ENCODE results near the gene FLT1.

The FLT1 gene

DNA sequence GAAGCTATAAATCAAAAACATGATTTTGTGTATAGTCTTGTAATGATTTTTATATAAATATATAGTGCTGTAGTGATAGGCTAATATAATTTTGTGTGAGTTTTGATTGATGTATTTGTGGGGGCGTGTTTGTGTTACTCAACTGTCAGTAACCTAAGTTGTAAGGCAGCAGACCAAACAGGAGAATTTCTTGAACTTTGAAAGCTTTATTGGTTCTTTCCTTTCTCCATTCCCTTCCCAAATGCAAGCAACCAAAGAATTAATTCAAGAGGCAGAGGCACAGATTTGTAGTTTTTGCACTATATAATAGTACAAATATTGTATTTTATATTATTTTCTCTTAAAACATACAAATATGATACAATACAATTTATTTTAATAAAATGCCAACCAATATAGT lies 109.6 kb downstream of the FLT1 start:
- no peak for DNase-seq

DNA sequence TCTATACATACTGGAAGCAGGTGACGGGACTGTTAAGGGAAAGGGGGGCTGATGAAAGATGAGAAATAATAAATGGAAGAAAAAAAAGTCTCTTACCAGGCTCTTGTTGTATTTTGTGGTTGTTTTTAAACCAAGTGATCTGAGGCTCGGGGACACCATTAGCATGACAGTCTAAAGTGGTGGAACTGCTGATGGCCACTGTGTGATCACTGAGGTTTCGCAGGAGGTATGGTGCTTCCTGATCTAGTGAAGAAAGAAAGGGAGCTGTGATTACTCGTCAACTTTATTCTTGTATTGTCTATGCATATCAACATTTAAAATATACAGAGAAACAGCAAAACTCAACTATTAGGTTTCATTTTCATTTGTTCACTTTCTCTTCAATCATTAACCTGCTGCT lies 110.1 kb downstream of the FLT1 start:
- peak in 1 of 4 experiments; percentile 13 for DNase-seq

DNA sequence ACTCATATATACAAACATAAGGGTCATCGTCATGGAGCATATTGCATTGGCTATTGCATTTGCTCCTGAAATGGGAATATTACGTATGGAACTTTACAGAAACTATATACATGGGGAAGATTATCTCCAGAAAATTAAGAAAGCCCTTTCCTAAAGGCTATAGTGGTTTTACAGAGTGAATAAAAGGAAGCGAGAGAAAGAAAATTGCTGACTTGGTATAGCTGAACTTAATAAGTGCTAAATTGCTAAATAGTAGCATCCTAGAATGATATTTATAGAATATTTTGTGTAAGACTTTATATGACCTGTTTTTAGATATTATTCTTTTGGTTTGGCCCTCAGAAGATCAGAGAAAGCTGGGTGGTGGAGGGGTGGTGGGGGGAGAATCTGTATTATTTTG lies 114.6 kb downstream of the FLT1 start:
- DNase-seq = peak in 2 of 4 experiments; percentile 24 to 47

DNA sequence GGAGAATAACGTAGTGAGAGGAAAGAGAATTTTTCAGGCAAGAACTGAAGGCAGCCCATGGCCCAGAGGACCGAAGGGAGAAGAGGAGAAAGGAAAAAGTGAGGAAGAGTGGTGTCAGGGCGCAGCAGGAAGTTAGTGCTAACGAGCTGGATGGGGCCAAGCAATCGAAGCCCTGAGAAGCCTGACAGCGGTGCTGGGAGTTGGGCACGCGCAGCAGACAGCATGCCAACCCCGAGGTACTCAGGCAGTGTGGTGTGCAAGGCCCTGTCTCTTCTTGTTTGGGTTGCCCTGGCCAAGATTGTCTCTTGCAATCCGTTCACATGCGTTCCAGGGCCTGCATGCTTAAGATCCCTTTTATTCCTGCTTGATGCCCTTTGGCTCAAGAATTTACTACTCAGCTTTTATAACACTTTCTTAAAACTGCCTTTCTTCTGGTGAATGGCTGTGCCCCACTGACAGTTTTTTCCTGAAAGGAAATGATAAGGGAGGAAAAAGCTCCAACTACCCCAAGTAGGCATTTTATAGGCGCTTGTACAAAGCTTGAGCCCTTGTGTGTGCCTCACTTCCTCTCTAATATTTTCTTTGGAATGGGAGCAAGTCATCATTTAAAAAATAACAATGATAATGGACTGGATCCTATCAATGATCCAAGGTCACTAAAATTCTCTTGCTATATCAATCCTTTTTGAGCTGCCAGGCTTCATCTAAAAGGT lies 115.4 kb downstream of the FLT1 start:
- DNase-seq = no peak

DNA sequence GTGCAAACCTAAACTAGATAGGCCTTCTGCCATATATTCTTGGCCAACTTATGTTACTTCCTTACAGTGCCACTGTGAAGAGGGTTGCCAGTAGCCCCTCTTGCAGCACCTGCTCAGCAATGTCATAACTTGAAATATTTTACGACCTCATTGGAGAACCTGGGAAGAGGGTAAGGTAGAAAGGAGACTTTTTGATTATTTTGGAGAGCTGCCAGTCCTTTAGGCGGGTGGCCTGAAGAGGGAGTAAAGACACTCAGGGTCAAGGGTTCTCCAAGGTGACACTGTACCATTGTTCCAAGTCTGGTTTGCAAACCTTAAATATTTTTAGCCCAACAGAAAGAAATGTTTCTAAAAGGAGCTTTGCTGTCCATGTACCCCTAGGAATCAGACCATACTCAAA lies 118.3 kb downstream of the FLT1 start:
- DNase-seq = no peak

DNA sequence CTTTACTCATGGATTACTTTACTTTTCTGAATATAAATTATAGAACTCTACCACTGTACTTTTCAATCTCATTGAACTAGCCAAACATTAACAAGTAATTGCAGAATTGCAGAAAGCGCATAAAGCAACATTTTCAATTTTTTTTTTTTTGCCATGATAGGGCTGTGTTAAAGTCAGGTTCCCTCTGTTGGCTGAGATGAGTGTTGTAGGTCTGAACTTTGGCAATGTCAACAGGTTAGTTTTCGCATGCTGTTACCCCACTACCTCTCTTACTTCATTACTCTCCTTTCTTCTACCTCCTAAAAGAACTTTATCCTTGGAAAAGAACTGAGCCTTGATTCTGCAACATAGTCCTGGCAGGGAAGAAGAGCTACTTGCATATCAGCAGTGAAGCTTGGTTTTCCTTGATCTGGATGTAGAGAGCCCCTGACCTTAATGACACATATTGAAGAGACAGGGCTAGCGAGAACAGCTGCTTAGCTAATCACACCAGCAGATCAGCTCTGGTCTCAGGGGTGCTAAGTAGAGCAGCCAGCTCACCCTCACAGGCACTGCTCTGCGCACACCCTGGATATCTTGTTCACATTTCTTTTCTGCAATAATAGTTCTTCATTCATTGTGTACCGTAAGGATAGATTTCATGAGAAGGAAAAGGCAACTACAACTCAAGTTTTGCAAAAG lies 119.5 kb downstream of the FLT1 start:
- no peak for DNase-seq

DNA sequence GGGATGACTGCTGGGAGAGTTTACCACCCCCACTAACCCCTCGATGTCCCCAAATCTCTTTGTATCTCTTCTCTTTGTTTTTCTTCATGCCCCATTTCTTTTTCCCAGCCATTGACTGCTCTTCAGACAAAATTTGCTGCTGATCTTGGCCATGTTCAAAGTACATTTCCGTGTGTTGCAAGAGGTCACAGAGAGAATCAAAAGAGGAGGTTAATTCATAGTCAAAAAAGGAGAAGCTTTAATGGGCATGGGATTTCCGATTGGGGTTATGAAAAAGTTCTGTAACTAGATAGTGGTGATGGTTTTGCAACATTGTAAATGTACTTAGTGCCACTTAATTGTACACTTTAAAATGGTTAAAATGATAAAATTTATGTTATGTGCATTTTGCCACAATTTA lies 121.1 kb downstream of the FLT1 start:
- DNase-seq = peak; percentile 49 to 84 (median 70)

DNA sequence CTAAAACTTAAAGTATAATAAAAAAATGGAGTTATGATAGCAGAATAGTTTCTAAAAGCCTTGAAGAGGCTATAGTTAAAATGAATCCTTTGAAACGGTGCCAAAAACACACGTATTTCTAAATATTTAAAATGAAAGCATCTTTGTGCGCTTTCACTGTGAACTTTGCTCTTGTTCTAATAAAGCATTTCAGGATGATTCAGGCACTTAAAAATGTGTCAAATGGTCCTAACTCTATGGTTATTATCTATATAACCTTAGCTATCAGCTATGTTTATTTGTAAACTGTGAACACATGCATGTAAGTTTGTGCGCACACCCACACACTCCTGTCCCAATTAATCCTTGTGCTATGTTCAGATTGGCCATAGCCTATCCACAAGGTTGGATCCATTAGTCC lies 124.5 kb downstream of the FLT1 start:
- no peak for DNase-seq

DNA sequence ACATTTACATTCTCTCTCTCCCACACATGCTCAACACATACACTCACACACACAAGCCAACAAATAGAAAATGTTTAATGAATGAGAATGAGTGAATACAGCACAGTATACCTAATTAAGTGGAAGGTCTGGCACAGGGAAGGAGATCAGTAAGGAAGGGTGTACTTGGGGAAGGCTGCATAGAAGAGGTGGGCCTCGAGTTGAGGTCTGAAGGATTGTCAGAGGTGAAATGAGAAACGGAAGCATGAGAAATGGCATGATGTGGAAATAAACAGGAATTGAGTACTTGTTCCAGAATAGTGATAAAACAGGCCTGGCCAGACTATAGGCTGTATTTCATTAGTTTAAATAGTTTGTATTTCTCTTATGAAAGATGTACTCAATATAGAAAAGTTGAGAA lies 136.2 kb downstream of the FLT1 start:
- no peak for DNase-seq

DNA sequence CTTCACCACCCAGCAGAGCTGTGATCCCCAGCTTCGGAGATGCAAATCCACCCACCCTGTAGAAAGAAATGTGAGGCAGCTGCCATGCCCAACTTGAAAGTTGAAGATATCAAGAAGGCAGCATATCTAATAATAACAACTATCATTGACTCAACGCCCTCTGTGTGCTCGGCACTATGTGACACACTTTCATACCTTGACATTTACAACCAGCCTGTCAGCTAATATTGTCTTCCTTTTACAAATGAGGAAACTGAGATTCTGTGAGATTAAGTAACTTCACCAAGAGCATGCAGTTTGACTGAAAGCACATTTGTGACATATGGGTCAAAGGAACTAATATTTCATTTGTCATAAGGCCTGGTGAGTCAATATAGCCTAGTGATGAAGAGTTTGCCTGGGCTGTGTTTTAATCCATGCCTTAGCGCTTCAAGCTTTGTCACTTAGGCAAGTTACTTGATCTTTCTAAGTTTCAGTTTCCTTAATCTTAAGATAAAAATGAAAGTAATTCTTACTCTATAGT lies 137.0 kb downstream of the FLT1 start:
- DNase-seq = peak; percentile 62 to 92 (median 77)

DNA sequence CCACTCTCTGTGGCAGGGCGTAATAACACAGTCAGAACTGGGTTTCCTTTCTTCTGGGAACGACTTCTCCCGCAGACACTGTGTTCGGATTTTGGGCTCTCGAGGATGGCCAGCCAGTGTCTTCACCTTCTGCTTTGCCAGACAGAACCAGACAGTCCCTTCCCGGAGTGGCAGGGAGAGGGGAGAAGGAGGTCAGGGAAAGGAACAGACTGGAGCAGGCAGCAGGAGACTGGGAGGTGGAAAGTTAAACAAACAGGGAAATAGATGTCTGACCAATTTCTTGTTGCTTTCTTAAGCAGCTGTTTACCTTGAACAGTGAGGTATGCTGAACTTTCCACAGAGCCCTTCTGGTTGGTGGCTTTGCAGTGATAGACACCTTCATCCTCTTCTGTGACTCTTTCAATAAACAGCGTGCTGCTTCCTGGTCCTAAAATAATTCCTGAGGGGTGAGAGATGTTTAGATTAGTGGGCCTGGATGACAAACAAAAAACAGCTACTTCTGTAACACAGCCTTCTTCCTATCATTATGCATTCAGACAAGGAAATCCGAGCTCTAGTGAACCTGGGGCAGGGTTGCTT lies 137.6 kb downstream of the FLT1 start:
- no peak for DNase-seq

DNA sequence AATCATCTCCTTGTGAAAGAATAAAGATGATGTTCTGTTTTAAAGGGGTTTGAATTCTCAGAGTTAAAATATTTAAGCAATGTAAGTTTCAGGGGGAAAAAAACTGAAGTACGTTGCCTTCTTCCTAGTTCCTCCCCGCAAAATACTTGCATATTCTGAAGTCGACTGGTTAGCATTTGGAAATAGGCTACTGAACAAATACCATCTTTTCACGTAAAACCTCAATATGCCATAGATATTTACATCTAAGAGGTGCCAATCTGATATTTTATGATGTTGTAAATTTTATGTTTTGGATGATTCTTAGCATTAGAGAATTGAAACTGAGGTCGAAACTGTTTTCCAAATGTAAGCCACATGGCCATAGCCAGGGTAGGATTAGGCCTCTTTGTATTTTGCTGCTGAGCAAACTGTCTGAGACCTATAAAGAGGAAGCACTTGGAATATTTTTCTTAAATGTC lies 138.3 kb downstream of the FLT1 start:
- DNase-seq = peak; percentile 9 to 60 (median 32)

DNA sequence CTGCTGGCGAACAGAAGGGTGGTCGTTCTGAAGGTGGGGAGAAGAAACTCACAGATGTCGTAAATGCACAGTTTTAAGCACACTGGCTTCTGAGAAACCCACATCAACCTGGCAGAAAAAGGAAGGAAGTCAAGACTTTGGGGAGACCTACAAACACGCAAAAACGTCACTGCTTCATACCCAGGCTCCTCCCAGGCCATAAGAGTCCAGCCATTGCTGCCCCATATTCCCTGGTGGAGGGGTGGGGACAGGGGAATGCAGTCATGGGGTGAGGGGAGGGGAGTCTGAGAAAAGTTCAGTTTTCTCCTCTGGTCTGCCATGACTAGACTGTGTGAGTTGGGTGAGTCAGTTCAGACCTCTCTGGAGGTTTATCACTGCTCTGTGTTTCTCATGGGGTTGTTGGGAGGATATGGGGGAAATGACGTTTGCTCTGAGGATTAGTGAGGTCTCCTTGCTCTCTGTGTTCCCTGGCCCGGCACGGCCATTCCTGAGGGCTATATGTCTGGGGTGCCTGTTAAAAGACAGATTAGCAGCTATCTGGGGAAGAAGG lies 139.0 kb downstream of the FLT1 start:
- DNase-seq = peak in 1 of 4 experiments; percentile 34

DNA sequence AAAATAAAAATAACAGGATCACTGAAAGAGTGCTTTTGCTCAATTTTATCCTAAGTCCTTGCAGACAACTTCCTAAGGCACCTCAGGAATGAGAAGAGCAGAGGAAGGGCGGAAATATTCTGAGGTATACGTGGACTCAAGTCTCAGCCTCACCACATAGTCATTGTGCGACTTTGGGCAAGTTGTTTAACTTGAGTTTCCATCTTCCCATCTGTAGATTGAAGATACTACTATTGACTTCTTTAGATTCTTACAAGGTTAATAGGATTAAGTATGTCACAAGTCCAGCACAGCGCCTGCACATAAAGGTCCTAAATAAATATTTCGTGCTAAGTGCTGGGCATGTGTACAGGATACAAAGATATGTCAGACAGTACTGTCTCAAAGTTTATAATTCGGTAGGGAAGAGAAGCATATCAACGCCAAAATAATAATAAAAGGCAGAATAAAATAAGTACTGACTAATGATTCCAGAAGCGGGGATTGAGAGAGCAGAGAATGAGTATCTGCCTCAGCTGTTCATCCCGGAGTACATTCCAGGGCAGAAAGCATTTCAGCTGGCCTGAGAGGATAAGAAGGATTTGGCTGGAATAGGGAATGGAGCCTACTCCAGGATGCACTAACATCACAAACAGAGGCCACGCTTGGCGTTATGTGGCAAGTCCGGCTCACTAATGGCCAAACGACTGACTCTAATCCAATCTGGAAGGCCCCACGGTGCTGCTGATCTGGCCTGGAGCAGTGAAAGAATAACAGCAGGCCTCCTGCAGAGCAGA lies 139.7 kb downstream of the FLT1 start:
- no peak for DNase-seq

DNA sequence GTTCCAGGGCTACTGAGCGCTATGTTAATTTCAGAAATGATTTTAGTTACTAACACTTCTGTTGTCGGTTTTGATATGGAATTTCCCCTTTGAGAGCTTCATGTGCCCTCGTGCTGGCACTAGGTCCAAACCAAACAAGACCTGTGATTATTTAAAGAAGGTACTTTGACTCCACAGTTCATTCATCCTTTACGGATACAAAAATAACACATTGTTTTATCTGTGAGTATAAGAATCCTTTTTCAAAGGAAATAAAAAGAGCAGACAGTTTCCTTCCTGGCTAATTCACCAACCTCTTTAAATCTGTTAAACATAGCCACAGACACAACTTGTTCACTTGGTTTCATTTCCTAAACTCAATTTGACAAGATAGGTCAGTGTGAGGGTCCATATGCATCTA lies 141.2 kb downstream of the FLT1 start:
- no peak for DNase-seq

DNA sequence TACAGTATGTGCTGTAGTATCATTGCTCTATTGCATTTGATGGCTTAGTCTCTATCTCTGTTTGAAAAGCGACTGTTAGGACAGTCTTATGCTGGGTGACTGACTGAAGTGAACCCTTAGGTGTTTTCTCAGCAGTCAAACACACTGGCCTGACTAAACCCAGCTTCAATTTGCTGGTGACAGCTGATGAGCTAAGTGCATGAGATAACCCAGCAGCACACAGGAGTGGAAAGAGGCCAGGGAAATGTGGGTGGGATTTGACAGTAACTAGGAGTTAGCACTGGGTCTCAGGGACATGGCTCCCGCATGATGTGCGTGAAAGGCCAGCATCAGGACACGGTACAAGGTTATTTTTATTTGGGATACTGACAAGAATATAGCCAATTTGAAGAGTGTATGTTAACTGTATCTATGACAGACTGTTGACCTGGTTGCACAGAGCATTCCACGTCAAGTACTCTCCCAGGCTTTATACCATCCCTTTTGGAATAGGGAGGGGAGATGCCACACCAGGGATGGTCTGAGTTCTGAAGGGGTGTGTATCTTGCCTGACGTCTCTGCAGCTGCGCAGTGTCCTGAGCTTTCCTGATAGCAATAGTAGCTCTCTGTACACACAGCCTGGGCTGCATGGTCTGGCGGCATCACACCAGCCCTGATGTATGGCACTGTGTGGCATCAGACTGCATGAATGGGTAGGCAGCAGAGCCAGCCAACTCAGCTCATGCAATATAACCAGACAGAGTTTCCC lies 144.8 kb downstream of the FLT1 start:
- DNase-seq = no peak

DNA sequence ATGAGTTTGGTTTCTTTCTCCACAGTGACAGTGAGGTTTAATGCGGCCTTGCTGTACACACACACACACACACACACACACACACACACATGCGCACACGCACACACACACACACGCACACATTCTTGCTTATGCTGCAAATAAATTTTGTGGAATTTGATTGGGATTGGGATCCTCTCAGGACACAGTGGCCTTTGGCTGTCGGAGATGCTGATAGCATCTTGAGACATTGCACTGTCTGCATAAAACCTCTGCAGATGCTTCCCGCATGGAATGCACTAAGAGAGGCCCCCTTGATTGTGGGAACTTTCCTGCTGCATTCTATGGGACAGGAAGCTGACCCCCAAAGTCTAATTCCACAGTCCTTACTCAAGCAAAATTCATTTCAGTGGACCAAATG lies 145.6 kb downstream of the FLT1 start:
- no peak for DNase-seq

DNA sequence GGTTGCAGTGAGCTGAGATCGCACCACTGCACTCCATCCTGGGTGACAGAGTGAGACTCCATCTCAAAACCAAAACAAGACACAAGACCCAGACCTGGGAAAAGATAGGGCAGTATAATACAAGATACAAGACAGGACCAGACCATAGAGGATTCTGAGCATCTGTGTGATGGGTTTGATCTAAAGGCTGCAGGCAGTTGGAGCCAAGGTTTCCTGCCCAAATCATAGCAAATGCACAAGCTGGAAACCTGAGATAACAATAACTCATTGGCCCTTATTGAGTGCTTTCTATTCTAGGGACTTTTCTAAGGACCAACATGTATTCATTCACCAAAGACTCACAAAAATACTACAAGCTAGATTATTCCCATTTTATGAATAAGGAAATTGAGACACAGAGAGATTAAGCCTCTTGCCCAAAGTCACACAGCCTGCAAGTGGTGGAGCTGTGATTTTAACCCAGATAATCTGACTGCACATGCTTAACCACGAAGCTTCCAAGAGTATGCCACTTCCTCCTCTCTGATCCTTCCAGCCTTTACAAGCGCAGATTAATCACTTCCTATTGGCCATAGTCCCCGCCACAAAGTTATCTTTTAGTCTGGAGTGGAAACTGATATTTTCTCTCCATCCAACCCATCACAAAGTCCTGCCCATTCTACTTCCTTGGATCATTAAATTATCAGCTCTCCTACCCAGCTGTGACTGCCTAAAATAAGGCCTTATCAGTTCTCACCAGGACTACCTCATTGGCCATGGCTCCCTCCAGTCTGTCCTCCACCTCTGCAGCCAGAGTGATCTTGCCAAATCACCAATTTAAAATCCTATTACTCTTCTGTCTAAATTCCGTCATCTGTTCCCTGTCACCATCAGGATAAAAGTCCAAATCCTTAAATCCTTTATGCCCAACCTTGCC lies 147.2 kb downstream of the FLT1 start:
- peak; percentile 14 to 54 (median 38) for DNase-seq

DNA sequence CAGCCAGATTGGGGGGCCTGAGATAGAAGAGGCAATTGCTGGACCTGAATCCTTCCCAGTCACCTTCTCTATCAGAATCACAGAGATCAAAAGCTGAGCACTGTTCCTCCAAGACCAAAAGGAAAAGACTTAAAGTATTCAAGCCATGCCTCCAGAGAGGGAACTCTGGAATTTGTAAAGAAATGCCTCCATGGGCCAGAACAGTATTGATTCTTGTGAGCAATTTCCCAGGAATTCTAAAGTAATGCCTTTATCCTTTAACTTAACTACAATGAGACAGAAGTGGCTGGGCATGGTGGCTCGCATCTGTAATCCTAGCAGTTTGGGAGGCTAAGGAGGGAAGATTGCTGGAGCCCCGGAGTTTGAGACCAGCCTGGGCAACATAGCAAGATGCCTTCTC lies 148.8 kb downstream of the FLT1 start:
- DNase-seq = no peak

DNA sequence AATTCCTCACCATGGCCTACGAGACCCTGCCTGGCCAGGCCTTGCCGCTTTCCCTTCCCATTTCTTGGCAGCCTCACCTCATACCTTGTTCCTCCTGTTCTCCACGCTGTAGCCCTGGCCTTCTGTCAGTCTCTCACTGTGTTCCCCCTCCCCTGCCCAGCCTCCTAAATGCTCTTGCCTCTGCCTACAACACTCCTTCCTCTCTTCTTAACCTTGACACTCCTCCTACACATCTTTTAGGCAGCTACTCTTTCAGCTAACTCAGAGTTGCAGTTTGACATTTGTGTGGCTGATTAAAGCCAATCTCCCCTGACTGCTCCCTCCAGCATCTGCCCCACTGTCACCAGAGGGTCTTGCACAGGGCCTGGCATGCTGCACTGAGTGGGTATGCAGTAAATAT lies 150.8 kb downstream of the FLT1 start:
- DNase-seq = no peak

DNA sequence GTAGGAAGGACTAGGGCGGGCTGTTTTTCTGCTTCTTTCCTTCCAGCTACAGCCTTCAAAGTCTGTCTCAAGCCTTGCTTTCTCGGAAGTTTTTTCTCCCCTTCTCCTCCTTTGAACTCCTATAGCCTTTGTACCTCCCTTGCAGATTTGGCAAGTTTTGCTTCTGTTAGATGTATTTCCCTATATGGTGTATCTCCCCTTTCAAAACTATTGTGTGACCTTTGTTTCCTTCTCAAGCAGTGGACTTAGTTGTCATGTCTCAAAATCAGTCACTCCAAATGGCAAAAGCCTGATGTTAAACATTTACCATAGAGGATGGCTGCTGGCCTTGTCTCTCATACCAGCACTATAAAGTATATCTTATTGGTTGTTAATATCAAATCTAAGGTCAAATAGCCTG lies 152.7 kb downstream of the FLT1 start:
- DNase-seq = no peak

Data from suppressor macrophage (primary cell).